Muscle layer of colon (tissue), 2 donors: ENCODE data around the gene YIPF6.
"Not testable (repeated sequence)": the region's sequence is repeated elsewhere in the genome, so short reads cannot be mapped to it uniquely, and the experiment has no call there.

Experiments
- H3K27ac ChIP-seq: one replicate; pipeline ENCODE4 v1.7.0; 2013; ENCODE audit warnings: low read depth, mild to moderate bottlenecking, low read length, moderate library complexity
- H3K27me3 ChIP-seq, 2 donors: one replicate each; pipeline ENCODE4 v1.7.0; 2013; ENCODE audit warnings: low read length in 2 of 2, mild to moderate bottlenecking in 2 of 2; ENCODE audit not compliant: insufficient read depth in 2 of 2, control insufficient read depth in 1 of 2
- H3K36me3 ChIP-seq: one replicate; pipeline ENCODE4 v1.7.0; 2013; ENCODE audit warnings: mild to moderate bottlenecking, low read length; ENCODE audit not compliant: insufficient read depth
- H3K4me1 ChIP-seq: one replicate; pipeline ENCODE4 v1.7.0; 2013; ENCODE audit warnings: mild to moderate bottlenecking, low read length; ENCODE audit not compliant: insufficient read depth
- H3K4me3 ChIP-seq, 2 donors: one replicate each; pipeline ENCODE4 v1.7.0; 2013; ENCODE audit warnings: low read length in 2 of 2, low read depth in 1 of 2, mild to moderate bottlenecking in 1 of 2, moderate library complexity in 1 of 2
- H3K9ac ChIP-seq: one replicate; pipeline ENCODE4 v1.7.0; 2013; ENCODE audit warnings: low read length
- H3K9me3 ChIP-seq: one replicate; pipeline ENCODE4 v1.7.0; 2013; ENCODE audit warnings: mild to moderate bottlenecking, low read length
- donor health status: abdominal sarcoma.
- donor health status: Adenocarcinoma of cecum.

The YIPF6 gene

GRCh38 chrX:68486198-68486597, 12.7 kb upstream of the YIPF6 start:
- not testable (repeated sequence) for H3K27me3 ChIP-seq, H3K27ac ChIP-seq, H3K9ac ChIP-seq, H3K4me3 ChIP-seq, H3K9me3 ChIP-seq, H3K36me3 ChIP-seq, H3K4me1 ChIP-seq

DNA sequence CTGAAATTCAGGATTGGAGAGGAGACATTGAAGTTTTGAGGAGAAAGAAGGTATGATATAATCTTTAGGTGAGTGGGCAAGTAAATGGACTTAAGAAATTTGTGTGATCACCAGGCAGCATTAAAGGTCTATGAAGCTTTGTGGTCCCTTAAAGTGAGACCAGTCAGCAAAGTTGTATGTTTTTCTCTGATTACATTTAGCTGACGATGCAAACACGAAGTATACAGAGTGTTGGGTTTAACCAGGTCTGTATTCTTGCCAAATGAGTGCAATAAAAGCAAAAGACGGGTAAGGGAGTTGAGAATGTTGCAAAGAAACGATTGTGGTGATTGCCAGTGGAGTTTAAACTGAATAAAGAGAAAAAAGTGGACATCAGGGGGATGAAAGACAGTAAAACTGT, 11.6 kb upstream of the YIPF6 start:
- H3K36me3 ChIP-seq = no peaks in the 10 kb centered on the region
- no peak overlapping the region for H3K9ac ChIP-seq
- H3K4me3 ChIP-seq = no peak overlapping the region
- no peaks in the 10 kb centered on the region for H3K27me3 ChIP-seq
- no peaks in the 10 kb centered on the region for H3K9me3 ChIP-seq
- H3K4me1 ChIP-seq = no peaks in the 10 kb centered on the region
- H3K27ac ChIP-seq = no peak overlapping the region

- Histone ChIP-seq H3K9ac (no peak overlapping the region), H3K27ac (no peak overlapping the region), H3K4me3 (no peak overlapping the region)
Measured at GRCh38 chrX:68487924-68488323, 10.9 kb upstream of the YIPF6 start.

DNA sequence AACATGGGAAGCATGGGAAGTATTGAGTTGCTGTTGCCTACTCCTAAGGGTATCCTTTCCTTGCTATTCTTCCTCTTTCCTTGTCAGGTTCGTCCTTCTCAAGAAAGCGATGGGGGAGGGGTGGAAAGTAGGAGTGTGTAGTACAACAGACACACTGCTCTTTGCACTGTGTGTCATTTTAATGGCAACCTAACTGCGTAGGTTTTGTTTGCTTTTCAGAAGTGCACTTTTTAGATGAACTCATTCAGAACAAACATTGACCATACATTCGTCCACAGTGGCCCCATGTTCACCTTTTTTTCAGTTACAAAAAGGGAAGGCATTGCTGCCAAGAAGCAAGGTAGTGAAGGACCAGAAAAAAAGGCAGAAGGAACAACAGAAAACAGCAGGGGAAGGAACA, 10.2 kb upstream of the YIPF6 start:
- Histone ChIP-seq H3K9ac (no peak overlapping the region), H3K4me1 (no peaks in the 10 kb centered on the region), H3K27me3 (no peaks in the 10 kb centered on the region), H3K4me3 (no peak overlapping the region), H3K9me3 (no peaks in the 10 kb centered on the region), H3K36me3 (no peaks in the 10 kb centered on the region), H3K27ac (no peak overlapping the region)

More at GRCh38 chrX:68487924-68488323, 10.9 kb upstream of the YIPF6 start:
- no peaks in the 10 kb centered on the region for H3K27me3 ChIP-seq
- H3K9me3 ChIP-seq = no peaks in the 10 kb centered on the region
- H3K4me1 ChIP-seq = no peaks in the 10 kb centered on the region
- H3K36me3 ChIP-seq = no peaks in the 10 kb centered on the region

DNA sequence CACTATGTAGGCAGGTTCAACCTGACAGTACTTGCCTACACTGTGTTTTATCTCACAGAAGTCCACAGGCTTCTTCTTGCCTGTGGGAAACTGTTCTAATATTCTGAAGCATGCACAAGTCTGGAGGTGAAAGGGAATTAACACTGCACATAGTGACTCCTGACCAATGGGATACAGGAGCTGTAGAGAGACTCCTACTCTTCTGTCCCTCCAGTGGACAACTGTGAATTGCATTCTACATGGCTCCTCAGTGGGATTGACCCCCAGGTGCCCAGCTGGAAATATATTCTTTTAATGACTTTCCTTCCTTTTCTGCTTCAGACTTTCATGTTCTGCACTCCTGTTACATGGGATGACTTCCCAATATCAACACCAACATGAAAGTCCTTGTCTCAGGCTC, 8.2 kb upstream of the YIPF6 start:
- H3K4me3 ChIP-seq = no peak overlapping the region
- H3K27me3 ChIP-seq = no peaks in the 10 kb centered on the region
- no peaks in the 10 kb centered on the region for H3K4me1 ChIP-seq
- H3K36me3 ChIP-seq = no peaks in the 10 kb centered on the region
- no peak overlapping the region for H3K9ac ChIP-seq
- no peak overlapping the region for H3K27ac ChIP-seq
- no peaks in the 10 kb centered on the region for H3K9me3 ChIP-seq

GRCh38 chrX:68492583-68492982, 6.3 kb upstream of the YIPF6 start:
- no peaks in the 10 kb centered on the region for H3K9me3 ChIP-seq
- no peak overlapping the region for H3K9ac ChIP-seq

GRCh38 chrX:68493776-68494175, 5.1 kb upstream of the YIPF6 start:
- not testable (repeated sequence) for H3K9me3 ChIP-seq, H3K27ac ChIP-seq, H3K36me3 ChIP-seq, H3K27me3 ChIP-seq, H3K4me1 ChIP-seq, H3K4me3 ChIP-seq, H3K9ac ChIP-seq

More at GRCh38 chrX:68492583-68492982, 6.3 kb upstream of the YIPF6 start:
- Histone ChIP-seq H3K36me3 (no peaks in the 10 kb centered on the region), H3K27me3 (no peaks in the 10 kb centered on the region), H3K4me1 (no peaks in the 10 kb centered on the region), H3K4me3 (no peak overlapping the region), H3K27ac (no peak overlapping the region)

GRCh38 chrX:68498044-68498507, 775 bp upstream of the YIPF6 start:
- Histone ChIP-seq H3K4me1 (peaks cover 7% of the 10 kb centered on the region), H3K27me3 (no peaks in the 10 kb centered on the region), H3K36me3 (no peaks in the 10 kb centered on the region), H3K9me3 (no peaks in the 10 kb centered on the region), H3K27ac (peak overlapping the region; percentile 83), H3K4me3 (peak overlapping the region; percentile 44 to 69), H3K9ac (peak overlapping the region; percentile 84)

GRCh38 chrX:68499543-68500504, 973 bp downstream of the YIPF6 start:
- no peaks in the 10 kb centered on the region for H3K36me3 ChIP-seq
- H3K27me3 ChIP-seq = no peaks in the 10 kb centered on the region
- H3K9me3 ChIP-seq = no peaks in the 10 kb centered on the region
- H3K4me1 ChIP-seq = peaks cover 7% of the 10 kb centered on the region
- H3K9ac ChIP-seq = no peak overlapping the region
- no peak overlapping the region for H3K27ac ChIP-seq
- peak overlapping the region; percentile 44 to 69 for H3K4me3 ChIP-seq

GRCh38 chrX:68503836-68504636, 5.2 kb downstream of the YIPF6 start:
- Histone ChIP-seq H3K36me3 (no peaks in the 10 kb centered on the region), H3K9me3 (no peaks in the 10 kb centered on the region), H3K27me3 (no peaks in the 10 kb centered on the region), H3K4me3 (no peak overlapping the region), H3K27ac (no peak overlapping the region), H3K4me1 (peaks cover 4% of the 10 kb centered on the region), H3K9ac (no peak overlapping the region)

DNA sequence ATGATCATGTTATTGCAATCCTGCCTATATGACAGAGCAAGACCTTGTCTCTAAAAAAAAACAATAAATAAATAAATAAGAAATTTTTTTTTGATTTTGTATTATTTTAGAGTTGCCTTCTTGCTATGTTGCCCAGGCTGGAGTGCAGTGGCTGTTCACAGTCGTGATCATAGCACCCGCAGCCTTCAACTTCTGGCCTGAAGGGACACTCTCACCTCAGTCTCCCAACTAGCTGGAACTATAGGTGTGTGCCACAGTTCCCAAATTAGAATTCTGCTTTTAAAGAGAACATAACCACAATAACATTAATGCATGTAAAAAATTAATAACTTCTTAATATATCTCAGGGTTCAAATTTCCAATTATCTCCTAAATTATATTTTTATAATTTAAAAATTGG, 7.8 kb downstream of the YIPF6 start:
- Histone ChIP-seq H3K4me3 (no peak overlapping the region), H3K9me3 (no peaks in the 10 kb centered on the region), H3K9ac (no peak overlapping the region), H3K27ac (no peak overlapping the region), H3K27me3 (peaks cover 0 to 5% of the 10 kb centered on the region in 2 donors), H3K4me1 (no peaks in the 10 kb centered on the region), H3K36me3 (no peaks in the 10 kb centered on the region)
